Fibroblast of lung (primary cell): ENCODE results near the gene TENM3.

ENCODE experiments used
- CTCF ChIP-seq, 2 donors: IDR thresholded peaks in 1 of 2; conservative IDR thresholded peaks in 1 of 2; 1 replicate in 1 of 2; 2 replicates in 1 of 2; pipeline ENCODE4 v1.5.1; 2011 to 2012; ENCODE audit warnings: low read length in 2 of 2, control low read depth in 1 of 2, inconsistent platforms in 1 of 2, low read depth in 1 of 2, mild to moderate bottlenecking in 1 of 2
- EZH2 ChIP-seq: IDR thresholded peaks from 2 replicates; pipeline ENCODE4 v1.5.1; 2012; ENCODE audit warnings: low read length, control low read depth, mild to moderate bottlenecking; ENCODE audit errors: missing control alignments

GRCh38 chr4:182504463-182504862 is 261.3 kb downstream of the TENM3 start:
- no peak for TF ChIP-seq CTCF (conservative IDR thresholded peaks at IDR 0.05 in 1 of 2, IDR thresholded peaks at IDR 0.05 in 1 of 2; ENCODE audit: low read depth in 1 of 2, low read length in 2 of 2)
- TF ChIP-seq EZH2: no peak
